Endothelial cell of umbilical vein (primary cell): ENCODE measurements around the gene LRRN3.

Source experiments
- EZH2 ChIP-seq: IDR thresholded peaks from 2 replicates; pipeline ENCODE4 v1.6.1; 2012; ENCODE audit warnings: borderline replicate concordance, low read depth, mild to moderate bottlenecking, moderate library complexity, low read length, inconsistent platforms; ENCODE audit not compliant: severe bottlenecking
- JUN ChIP-seq: IDR thresholded peaks from 2 replicates; pipeline ENCODE4 v1.6.1; 2011; ENCODE audit warnings: borderline replicate concordance, low read depth; ENCODE audit not compliant: insufficient read length, insufficient read depth
- POLR2A ChIP-seq: IDR thresholded peaks from 2 replicates; pipeline ENCODE4 v1.6.1; 2012; ENCODE audit warnings: low read depth, mild to moderate bottlenecking, control low read depth, low read length
- POLR2AphosphoS5 ChIP-seq: IDR thresholded peaks from 2 replicates; pipeline ENCODE4 v1.6.1; 2012; ENCODE audit warnings: low read depth, mild to moderate bottlenecking, control low read depth, low read length, moderate library complexity; ENCODE audit not compliant: insufficient read depth
- TF ChIP-seq, protein P1 (sequence below), 2 donors: IDR thresholded peaks; 1 replicate in 1 of 2; 2 replicates in 1 of 2; pipeline ENCODE4 v1.5.1; 2011; ENCODE audit warnings: low read length in 2 of 2, mild to moderate bottlenecking in 2 of 2, moderate library complexity in 2 of 2, control low read depth in 1 of 2, inconsistent platforms in 1 of 2, low read depth in 1 of 2; ENCODE audit not compliant: insufficient read depth in 1 of 2; ENCODE audit errors: extremely low read depth in 1 of 2
- TF ChIP-seq, protein P2 (sequence below): IDR thresholded peaks from 2 replicates; pipeline ENCODE4 v1.6.1; 2011; ENCODE audit not compliant: insufficient read depth, insufficient read length

DNA sequence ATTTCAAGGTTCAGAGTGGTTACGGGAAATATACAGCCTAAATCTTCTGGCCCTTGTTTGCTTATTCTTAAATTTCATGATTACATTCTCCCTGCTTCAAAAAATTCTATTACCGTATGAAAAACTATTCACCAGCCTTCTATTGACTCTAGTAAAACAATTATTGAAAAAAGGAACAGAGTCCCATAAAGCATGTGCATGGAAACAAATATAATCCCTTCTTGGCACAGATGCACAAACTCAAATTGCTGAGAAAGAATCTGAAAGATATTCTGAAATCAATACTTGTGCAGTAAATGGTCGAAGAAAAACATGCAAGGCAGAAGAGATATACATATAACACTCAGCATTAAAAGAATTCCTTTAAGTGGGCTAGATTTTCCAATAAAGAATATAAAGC, 83.6 kb downstream of the LRRN3 start:
- TF ChIP-seq EZH2 (no peak), POLR2A (no peak), JUN (no peak), POLR2AphosphoS5 (no peak)
- TF ChIP-seq, protein P1, sequence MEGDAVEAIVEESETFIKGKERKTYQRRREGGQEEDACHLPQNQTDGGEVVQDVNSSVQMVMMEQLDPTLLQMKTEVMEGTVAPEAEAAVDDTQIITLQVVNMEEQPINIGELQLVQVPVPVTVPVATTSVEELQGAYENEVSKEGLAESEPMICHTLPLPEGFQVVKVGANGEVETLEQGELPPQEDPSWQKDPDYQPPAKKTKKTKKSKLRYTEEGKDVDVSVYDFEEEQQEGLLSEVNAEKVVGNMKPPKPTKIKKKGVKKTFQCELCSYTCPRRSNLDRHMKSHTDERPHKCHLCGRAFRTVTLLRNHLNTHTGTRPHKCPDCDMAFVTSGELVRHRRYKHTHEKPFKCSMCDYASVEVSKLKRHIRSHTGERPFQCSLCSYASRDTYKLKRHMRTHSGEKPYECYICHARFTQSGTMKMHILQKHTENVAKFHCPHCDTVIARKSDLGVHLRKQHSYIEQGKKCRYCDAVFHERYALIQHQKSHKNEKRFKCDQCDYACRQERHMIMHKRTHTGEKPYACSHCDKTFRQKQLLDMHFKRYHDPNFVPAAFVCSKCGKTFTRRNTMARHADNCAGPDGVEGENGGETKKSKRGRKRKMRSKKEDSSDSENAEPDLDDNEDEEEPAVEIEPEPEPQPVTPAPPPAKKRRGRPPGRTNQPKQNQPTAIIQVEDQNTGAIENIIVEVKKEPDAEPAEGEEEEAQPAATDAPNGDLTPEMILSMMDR (IDR thresholded peaks at IDR 0.05; ENCODE audit: extremely low read depth in 1 of 2, insufficient read depth in 1 of 2, low read depth in 1 of 2, low read length in 2 of 2): no peak
- TF ChIP-seq, protein P2, sequence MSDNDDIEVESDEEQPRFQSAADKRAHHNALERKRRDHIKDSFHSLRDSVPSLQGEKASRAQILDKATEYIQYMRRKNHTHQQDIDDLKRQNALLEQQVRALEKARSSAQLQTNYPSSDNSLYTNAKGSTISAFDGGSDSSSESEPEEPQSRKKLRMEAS: no peak
